ENCODE data around the gene LBX1. TPM values are rescaled to one million over a fixed set of nuclear protein-coding genes. Genes with fewer than 3 reads are reported as not detected.

The LBX1 gene
- total RNA-seq, 2 donors from 2014 or later: not detected

DNA sequence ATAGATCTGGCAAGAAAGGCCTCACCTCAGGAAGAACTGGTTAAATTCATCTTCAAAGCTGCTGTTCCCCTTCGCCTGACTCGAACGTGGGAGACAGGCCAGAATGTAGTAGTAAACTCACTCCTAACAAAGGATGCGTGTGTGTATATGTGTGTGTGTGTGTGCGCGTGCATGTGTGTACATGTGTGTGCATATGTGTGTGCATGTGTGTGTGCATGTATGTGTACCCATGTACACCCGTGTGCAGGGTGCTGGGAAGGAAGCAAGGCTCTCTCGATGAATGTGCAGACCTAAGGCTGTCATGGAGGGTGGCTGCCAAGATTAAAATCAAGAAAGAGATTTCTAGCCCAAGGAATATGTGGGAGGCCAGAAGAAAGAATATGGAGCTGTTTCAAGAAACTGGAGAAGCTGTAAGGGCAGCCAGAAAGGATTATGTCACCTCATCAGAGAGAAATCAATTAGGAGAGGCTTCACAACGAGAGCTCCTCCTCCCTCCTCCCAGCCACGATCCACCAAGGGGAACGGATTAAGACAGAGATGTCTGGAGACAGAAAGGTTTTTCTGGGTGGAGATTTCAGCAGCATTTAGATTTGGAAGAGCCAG, 34.0 kb upstream of the LBX1 start:
- intact Hi-C loops (cut with DNase I): no loop called here
- no peak for DNase-seq (ENCODE audit: low spot score)
- Histone ChIP-seq H3K36me3 (no peaks in the 10 kb centered on the region), H3K27ac (no peak overlapping the region), H3K4me1 (replicated peaks) (no peaks in the 10 kb centered on the region), H3K9me3 (no peaks in the 10 kb centered on the region), H3K27me3 (replicated peaks; ENCODE audit: insufficient read depth) (no peaks in the 10 kb centered on the region), H3K4me3 (no peak overlapping the region)
- WGBS: 63% methylated on average over 11 of the region's 11 CpGs
- TF ChIP-seq POLR2AphosphoS5 (IDR thresholded peaks at IDR 0.05): no peak
- TF ChIP-seq, protein P1, sequence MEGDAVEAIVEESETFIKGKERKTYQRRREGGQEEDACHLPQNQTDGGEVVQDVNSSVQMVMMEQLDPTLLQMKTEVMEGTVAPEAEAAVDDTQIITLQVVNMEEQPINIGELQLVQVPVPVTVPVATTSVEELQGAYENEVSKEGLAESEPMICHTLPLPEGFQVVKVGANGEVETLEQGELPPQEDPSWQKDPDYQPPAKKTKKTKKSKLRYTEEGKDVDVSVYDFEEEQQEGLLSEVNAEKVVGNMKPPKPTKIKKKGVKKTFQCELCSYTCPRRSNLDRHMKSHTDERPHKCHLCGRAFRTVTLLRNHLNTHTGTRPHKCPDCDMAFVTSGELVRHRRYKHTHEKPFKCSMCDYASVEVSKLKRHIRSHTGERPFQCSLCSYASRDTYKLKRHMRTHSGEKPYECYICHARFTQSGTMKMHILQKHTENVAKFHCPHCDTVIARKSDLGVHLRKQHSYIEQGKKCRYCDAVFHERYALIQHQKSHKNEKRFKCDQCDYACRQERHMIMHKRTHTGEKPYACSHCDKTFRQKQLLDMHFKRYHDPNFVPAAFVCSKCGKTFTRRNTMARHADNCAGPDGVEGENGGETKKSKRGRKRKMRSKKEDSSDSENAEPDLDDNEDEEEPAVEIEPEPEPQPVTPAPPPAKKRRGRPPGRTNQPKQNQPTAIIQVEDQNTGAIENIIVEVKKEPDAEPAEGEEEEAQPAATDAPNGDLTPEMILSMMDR (IDR thresholded peaks at IDR 0.05): no peak
- no peak for TF ChIP-seq POLR2A (IDR thresholded peaks at IDR 0.05)

DNA sequence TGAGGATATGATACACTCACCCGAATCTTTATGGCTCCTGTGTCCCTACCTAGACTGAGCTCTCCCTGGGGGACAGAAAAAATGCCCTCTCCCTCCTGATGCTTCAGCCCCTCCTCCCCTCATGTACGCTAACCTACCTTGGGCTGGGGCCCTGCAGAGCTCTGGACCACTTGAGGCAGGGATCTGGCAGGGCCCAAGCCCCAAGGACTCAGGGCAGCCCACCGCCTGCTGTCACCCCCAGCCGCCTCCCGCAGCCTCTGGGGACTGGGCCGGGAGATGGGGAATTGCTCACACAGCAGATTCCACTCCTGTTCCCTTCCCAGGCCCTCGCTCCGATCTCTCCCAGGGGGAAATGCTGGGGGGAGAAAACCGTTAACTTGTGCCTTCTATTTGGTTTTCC, 32.9 kb upstream of the LBX1 start:
- H3K9me3 ChIP-seq: no peaks in the 10 kb centered on the region
- H3K4me3 ChIP-seq: no peak overlapping the region
- TF ChIP-seq, protein P1 (IDR thresholded peaks at IDR 0.05): no peak
- TF ChIP-seq POLR2A (IDR thresholded peaks at IDR 0.05) (no peak), POLR2AphosphoS5 (IDR thresholded peaks at IDR 0.05) (no peak)
- WGBS: 79% methylated on average over 9 of the region's 9 CpGs
- no peak overlapping the region for H3K27ac ChIP-seq
- H3K27me3 ChIP-seq (replicated peaks; ENCODE audit: insufficient read depth): no peaks in the 10 kb centered on the region
- no peaks in the 10 kb centered on the region for H3K4me1 ChIP-seq (replicated peaks)
- intact Hi-C loops (cut with DNase I): no loop called here
- no peaks in the 10 kb centered on the region for H3K36me3 ChIP-seq
- no peak for DNase-seq (ENCODE audit: low spot score)

DNA sequence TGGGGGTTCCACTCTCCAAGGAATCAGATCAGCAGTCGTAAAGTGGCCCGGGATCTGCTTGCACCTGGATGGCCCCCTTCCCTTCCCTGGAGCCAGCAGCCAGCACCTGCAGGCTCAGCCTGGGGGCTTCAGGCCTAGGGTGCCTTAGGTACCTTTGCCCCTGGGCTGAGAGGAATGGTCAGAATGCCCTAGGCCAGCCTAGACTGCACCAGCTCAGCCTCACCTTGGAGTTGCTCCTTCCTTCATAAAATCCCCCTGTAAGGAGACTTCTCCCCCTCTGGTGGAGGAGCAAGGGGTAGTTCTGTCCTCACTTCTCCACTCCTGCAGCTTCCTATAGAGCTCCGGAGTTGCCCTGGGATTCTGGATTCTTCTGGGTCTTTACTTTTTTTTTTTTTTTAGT, 32.4 kb upstream of the LBX1 start:
- Histone ChIP-seq H3K27ac (no peak overlapping the region), H3K36me3 (no peaks in the 10 kb centered on the region), H3K4me3 (no peak overlapping the region), H3K4me1 (replicated peaks) (no peaks in the 10 kb centered on the region), H3K9me3 (no peaks in the 10 kb centered on the region), H3K27me3 (replicated peaks; ENCODE audit: insufficient read depth) (no peaks in the 10 kb centered on the region)
- TF ChIP-seq POLR2A (IDR thresholded peaks at IDR 0.05) (no peak), POLR2AphosphoS5 (IDR thresholded peaks at IDR 0.05) (no peak)
- TF ChIP-seq, protein P1 (IDR thresholded peaks at IDR 0.05): no peak
- 68% methylated on average over 3 of the region's 3 CpGs for WGBS
- no peak for DNase-seq (ENCODE audit: low spot score)
- intact Hi-C loops (cut with DNase I): no loop called here

DNA sequence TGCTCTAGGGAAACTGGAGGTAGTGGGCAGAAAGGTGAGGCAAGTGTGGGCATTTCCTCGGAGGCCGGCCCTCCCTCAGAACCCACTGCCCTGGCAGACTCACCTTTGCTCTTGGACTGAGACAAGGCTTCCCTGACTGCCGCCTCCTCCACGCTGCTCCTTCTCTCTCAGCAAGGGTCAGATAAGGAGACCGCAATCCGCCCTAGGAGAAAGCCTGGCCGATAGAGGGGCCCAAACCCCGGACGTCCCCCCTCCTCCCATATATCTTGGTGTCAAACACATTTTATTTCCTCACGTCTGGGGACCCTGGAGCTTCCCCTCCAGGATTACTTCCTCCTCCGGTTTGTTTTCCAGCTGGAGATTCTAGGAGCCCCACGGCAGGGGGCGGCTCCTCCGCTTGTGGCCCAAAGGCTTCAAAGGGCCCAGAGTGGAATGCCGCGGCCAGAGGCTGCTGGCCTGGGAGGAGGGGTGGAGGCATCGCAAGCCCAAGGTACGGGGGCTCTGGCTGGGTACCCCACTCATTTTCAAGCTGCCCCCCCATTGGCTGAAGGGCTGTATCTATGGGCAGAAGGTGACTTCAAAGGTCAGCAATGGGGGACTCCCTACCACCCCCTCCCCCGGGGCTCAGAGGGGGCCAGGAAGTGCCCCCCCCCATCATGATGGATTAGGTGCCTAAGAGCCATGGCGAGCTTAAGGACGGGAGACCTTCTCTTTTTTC, 31.7 kb upstream of the LBX1 start:
- Histone ChIP-seq H3K4me1 (replicated peaks) (no peaks in the 10 kb centered on the region), H3K27ac (no peak overlapping the region), H3K4me3 (no peak overlapping the region), H3K9me3 (no peaks in the 10 kb centered on the region), H3K36me3 (no peaks in the 10 kb centered on the region), H3K27me3 (replicated peaks; ENCODE audit: insufficient read depth) (no peaks in the 10 kb centered on the region)
- WGBS: 44% methylated on average over 21 of the region's 21 CpGs
- no peak for DNase-seq (ENCODE audit: low spot score)
- intact Hi-C loops (cut with DNase I): no loop called here
- TF ChIP-seq POLR2A (IDR thresholded peaks at IDR 0.05): no peak
- no peak for TF ChIP-seq POLR2AphosphoS5 (IDR thresholded peaks at IDR 0.05)
- TF ChIP-seq, protein P1 (IDR thresholded peaks at IDR 0.05): no peak

All from prostate gland (tissue), 2 donors.